Hepatocyte (in vitro differentiated cells): Measurements from ENCODE around the gene SOX13.

ENCODE experiments used
- CTCF ChIP-seq: fragments of 200-600 bp; sonication (generic); IDR thresholded peaks from 2 replicates; pipeline ENCODE4 v1.5.1; 2016; ENCODE audit warnings: antibody characterized with exemption, mild to moderate bottlenecking; ENCODE audit not compliant: poor library complexity
- EZH2 ChIP-seq: fragments of 200-600 bp; sonication (generic); IDR thresholded peaks from 2 replicates; pipeline ENCODE4 v1.6.1; 2016; ENCODE audit warnings: antibody characterized with exemption, mild to moderate bottlenecking, borderline replicate concordance

- TF ChIP-seq EZH2 (no peak), CTCF (no peak)
Observed at GRCh38 chr1:204134103-204134502, 61.2 kb downstream of the SOX13 start.
